Panc1 (cell line): ENCODE measurements around the gene PDE9A.

Experiments used
- CTCF ChIP-seq: fragments of 450-650 bp; IDR thresholded peaks from 2 replicates; pipeline ENCODE4 v1.5.1; 2017; ENCODE audit warnings: mild to moderate bottlenecking
- POLR2AphosphoS5 ChIP-seq: IDR thresholded peaks from 2 replicates; pipeline ENCODE4 v1.6.1; 2012; ENCODE audit warnings: mild to moderate bottlenecking, low read depth, low read length, moderate library complexity
- REST ChIP-seq, 2 experiments: IDR thresholded peaks; 2 replicates each; pipeline ENCODE4 v1.6.1; 2011 to 2012; ENCODE audit warnings: low read depth in 2 of 2, control low read depth in 1 of 2, low read length in 1 of 2, mild to moderate bottlenecking in 1 of 2, moderate library complexity in 1 of 2; ENCODE audit not compliant: insufficient read depth in 1 of 2
- SIN3A ChIP-seq: IDR thresholded peaks from 2 replicates; pipeline ENCODE4 v1.6.1; 2012; ENCODE audit warnings: low read depth, mild to moderate bottlenecking, low read length, moderate library complexity, borderline replicate concordance; ENCODE audit not compliant: insufficient read depth

DNA sequence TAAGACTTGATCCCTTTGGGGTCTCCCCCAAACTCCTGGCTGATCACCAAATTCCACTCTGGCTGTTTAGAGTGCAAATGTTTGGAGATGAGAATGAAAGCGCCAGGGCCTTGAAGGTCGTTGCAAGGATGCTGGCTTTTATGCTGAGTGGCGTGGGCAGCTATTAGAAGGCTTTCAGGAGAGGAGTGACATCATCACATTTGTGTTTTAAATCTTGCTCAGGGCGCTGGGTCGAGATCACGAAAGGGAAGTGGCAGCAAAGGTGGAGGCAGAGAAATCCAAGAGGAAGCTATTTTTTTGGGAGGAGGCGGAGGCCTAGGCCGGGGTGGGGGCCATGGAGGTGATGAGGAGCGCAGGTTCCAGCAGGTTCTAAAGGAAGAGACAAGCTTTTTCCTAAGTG, 49.3 kb downstream of the PDE9A start:
- TF ChIP-seq CTCF = no peak
- TF ChIP-seq REST (IDR thresholded peaks at IDR 0.05; ENCODE audit: insufficient read depth in 1 of 2, low read depth in 2 of 2, low read length in 1 of 2) = no peak
- TF ChIP-seq SIN3A = no peak
- TF ChIP-seq POLR2AphosphoS5 = no peak
